Embryonic facial prominence (tissue), 1 donor: ENCODE data around the gene RNU1-2.
"Not testable (repeated sequence)": the region's sequence is repeated elsewhere in the genome, so short reads cannot be mapped to it uniquely, and the experiment has no call there.

ENCODE experiments used
- DNase-seq: peaks from one replicate; pipeline ENCODE4 v3.0.0-alpha.2; 2016; ENCODE audit errors: extremely low spot score

Gene RNU1-2

DNA sequence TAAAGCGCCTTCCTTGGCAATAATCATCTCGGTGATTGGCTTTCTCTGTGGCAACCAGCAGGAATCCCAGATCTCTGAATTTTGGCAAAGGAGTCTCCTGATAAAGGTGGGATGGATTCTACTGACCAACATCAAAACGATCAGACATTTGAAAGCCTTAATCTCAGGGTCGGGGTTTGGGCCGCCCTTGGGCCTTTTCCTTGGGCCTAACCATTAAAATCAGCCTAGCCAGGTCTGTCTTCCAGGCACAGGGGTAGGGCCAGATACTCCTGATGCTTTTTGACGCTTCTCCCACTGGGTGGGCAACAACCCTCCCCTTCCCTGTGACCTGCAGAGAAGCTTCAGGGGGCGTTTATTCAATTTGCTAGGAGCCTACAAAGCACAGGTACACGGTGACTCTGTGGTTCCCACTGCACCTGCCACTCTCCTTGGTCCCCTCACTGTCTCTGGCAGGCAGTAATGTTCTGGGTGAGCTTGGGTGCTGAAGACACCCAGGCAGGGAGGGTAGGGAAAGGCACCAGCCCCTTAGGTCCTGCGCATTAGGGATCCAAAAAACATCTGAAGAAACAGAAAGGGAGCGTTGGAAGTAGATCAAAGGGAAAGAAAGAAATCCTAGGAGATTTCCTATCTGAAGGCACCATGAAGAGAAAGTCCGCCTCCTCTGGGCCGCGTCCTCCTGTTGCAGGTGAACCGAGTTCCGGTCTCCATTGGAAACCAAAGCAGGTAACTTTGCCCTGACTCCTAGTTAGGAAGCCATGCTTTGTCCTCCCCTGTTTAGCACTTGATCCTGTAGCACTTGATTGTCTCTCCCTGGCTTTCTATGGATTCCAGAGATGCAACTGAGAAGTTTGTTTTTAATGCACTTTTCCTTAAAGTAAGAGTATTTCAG lies 12.3 kb downstream of the RNU1-2 start:
- no peak for DNase-seq

GRCh38 chr1:16911851-16912721 lies 16.3 kb downstream of the RNU1-2 start:
- not testable (repeated sequence) for DNase-seq

DNA sequence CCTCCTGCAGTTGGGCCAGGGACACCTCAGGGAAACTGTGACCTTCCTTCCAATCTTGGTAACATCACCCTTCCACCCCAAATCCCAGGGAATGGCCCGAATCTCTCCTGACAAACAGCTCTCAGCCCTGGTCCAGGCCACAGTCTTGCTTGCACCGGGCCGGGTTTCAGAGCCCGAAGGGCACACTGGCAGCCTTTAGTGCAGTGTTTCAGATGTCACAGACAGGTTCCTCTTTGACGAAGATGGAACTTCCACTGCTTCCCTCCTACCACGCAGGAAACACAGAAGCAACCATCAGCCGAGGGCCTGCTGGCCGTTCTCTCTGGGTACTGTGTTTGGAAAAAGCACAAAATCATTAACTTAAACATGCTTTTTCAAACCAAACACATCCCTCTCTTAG lies 17.0 kb downstream of the RNU1-2 start:
- DNase-seq = not testable (repeated sequence)

DNA sequence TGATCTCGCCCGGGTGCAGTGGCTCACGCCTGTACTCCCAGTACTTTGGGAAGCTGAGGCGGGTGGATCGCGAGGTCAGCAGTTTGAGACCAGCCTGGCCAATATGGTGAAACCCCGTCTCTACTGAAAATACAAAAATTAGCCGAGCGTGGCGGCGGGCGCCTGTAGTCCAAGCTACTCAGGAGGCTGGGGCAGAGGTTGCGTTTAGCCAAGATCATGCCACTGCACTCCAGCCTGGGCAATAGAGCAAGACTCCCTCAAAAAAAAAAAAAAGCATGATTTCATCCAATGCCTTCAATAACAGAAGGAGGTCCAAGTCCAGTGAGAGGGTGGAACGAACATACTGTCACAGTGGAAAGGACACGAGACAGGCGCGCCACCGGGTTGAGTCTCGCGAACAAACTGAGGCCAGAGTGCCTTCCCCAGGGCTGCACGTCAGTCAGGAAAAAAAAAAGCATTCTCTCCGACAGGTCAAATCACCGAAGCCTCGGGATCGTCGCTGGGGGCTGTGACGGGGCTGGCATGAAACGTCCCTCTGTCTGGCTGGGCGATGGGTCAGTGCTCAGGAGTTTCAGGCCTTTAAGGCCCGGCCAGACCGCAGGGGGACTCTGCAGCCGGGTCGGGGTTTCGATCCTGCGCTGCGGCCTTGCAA lies 17.5 kb downstream of the RNU1-2 start:
- DNase-seq = no peak

DNA sequence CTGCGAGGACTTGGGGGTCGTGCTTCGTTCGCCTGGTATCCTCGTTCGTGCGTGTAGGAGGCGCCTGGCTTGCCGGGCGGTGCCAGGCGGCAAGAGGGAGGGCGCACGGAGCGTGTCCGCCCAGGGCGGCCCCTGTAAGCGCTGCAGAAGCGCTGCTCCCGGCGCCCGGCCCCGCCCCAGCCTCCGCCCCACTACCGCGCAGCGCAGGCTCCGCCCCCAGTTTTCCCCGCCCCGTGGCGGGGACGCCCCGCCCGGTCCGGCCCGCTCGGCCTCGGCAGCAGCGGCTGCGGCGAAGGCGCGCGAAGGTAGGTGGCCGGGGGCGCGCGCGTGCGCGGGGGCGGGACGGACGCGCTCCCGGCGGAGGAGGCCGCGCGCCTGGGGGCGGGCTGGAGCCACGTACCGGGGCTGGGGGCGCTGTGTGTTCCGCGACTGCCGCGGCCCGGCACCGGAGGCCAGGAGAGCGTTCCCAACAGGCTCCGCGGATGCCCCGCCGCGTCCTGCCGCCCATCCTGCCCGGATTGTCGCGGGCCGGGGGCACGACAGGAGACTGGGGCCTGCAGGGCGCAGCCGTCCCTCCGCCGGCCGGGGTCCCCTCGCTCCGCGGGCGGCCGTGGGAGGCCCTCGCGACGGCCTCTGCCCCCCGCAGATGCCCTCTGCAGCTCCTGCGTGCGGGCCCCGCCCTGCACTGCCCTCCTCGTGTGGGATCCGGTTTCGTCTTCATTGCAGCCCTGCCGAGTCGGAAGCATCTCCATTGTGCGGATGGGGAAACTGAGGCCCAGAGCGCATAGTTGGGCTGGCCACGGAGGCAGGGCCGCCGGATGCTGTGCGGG lies 18.3 kb downstream of the RNU1-2 start:
- peak; percentile 93 for DNase-seq

DNA sequence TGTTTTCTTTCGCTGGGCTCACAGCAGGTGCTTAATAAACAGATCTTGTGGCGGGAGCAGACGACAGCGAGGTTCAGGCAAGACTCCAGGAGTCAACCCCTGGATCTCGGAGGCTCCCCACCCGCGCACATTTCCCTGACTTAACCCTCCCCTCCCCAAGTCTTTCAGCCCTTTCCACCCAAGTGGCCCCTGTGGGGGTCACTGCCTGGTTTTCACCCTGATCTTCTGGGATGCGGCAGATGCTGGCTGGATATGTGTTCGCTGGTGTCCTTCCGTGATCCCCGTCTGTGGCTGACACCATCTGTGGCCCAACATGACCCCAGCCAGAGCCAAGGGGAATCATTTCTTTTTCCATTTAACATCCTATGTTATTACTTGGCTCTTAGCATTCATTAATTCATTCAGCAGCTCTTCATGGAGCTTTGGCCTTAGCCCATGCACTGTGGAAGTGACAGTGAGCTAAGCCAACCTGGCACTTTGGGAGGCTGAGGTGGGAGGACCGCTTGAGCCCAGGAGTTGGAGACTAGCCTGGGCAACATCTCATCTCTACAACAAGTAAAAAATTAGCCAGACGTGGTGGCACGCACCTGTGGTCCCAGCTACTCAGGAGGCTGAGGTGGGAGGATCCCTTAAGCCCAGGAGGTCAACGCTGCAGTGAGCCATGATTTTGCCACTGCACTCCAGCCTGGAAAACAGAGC lies 19.3 kb downstream of the RNU1-2 start:
- not testable (repeated sequence) for DNase-seq

GRCh38 chr1:16915627-16915973 lies 19.8 kb downstream of the RNU1-2 start:
- DNase-seq = no peak

DNA sequence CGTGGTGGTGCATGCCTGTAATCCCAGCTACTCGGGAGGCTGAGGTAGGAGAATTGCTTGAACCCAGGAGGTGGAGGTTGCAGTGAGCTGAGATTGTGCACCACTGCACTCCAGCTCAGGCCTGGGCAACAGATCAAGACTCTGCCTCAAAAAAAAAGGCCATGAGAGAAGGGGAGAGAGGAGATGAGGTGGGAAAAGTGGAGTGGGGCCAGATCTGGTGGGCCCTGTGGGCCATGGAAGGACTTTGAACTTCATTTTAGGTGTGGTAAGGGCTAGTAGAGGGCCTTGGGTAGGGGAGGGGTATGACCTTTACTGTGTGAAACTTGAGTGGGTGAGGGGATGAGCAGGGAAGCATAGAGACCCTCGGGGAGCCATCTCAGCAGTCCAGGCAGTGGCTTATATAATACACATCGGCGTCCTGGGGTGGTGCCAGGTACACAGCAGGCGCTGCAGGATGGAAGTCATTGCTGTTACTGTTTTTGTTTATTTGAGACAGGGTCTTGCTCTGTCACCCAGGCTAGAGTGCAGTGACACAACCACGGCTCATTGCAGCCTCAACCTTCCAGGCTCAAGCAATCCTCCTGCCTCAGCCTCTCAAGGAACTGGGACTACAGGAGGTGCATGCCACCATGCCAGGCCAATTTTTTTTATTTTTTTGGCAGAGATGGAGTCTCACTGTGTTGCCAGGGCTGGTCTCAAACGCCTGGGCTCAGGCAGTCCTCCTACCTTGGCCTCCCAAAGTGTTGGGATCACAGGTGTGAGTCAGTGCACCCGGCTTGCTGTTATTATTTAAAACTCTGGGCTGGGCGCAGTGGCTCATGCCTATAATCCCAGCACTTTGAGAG lies 20.5 kb downstream of the RNU1-2 start:
- DNase-seq = not testable (repeated sequence)

- no peak for DNase-seq
Observed at GRCh38 chr1:16918371-16918770, 22.6 kb downstream of the RNU1-2 start.

GRCh38 chr1:16918936-16919665 lies 23.3 kb downstream of the RNU1-2 start:
- not testable (repeated sequence) for DNase-seq

DNA sequence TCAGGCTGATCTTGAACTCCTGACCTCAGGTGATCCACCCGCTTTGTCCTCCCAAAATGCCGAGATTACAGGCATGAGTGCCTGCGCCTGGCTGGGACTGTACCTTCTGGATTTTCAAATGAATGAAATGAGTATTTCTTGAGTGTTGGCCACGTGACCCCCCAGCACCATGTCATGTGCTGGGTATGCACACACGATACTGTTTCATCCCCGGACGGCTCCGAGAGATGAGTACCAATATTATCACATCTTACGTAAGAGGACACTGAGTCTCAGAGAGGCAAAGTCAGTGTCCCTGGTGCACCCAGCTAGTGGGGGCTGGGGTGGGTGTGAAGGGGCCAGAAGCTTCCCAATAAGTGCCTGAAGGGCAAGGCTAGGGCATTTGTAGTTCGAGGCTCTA lies 25.2 kb downstream of the RNU1-2 start:
- no peak for DNase-seq

GRCh38 chr1:16921391-16922185 lies 25.8 kb downstream of the RNU1-2 start, which contains the start of gene CROCC:
Gene CROCC, plus strand, starts transcription at chr1:16921931. Its CDS starts 88 bp downstream, at chr1:16922019.
- no peak for DNase-seq

DNA sequence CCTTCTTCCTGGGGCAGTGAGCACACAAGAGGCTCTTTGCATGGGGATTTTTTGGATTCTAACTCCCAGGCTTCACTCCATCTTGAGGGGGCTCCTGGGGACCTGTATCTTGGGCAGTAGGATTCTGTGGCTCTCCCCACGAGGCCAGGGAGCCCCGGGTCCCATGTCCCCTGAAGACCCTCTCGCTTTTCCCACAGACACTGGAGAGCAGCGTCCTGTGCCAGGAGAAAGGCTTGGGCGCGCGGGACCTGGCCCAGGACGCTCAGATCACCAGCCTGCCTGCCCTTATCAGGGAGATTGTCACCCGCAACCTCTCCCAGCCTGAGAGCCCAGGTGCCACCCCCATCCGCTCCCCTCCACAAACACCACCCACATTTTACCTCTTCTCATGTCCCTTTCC lies 26.7 kb downstream of the RNU1-2 start:
- no peak for DNase-seq

GRCh38 chr1:16922885-16923431 lies 27.2 kb downstream of the RNU1-2 start:
- DNase-seq = no peak

DNA sequence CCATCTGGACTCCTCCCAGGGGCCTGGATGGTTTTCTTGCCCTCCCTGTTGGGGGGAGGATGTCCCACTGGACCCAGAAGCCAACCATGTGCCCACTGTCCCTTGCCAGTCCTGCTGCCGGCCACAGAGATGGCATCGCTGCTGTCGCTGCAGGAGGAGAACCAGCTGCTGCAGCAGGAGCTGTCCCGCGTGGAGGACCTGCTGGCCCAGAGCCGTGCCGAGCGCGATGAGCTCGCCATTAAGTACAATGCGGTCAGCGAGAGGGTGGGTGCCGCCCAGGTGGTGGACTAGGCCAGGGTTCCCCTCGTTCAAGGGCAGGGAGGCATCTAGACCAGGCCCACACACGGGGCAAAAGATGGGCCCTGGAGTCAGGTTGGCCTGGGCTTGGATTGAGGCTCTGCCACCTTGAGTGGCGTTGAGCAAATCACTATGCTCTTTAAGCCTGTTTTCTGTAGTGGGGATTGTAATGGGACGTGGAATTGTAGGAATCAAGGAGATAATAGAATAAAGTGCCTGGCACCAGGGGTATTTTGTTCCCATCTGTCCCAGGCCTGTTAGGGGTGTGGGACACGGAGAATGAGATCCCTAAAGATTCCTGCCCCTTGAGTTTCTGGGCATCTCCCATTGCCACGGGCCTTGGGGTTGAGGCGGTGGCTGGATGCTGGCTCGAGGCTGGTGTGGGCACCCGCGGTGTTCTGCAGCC lies 28.6 kb downstream of the RNU1-2 start:
- no peak for DNase-seq

DNA sequence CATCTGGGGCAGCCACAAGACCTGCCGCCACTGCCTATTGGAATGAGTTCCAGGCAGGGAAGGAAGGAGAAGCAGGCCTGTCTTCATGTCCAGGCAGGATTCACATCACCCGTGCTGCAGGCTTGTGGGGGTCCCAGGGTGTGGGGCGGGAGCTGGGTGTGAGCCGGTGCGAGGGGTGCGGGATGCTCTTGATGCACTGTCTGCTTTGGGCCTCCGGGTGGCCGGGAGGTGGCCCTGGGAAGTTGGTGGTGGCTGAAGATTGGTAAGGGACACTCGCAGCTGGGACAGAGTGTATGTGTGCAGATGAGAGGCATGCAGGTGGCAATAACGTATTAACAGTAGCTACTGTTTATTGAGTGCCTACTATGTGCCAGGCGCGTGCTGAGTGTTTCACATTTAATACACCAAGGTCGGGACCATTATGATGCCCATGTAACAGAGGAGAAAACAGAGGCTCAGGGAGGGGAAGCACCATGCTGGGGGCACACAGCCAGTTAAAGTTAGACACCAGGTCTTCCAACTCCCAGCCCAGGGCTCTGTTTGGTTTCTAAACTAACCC lies 29.2 kb downstream of the RNU1-2 start:
- no peak for DNase-seq
